ENCODE data around the gene TBC1D3D. TPM values are rescaled to one million over a fixed set of nuclear protein-coding genes. Genes with fewer than 3 reads are reported as not detected.
"Not testable (repeated sequence)": the region's sequence is repeated elsewhere in the genome, so short reads cannot be mapped to it uniquely, and the experiment has no call there.

The TBC1D3D gene
- total RNA-seq = 0.27 TPM in 1 of 3 replicates, not detected in the others
- long read RNA-seq = 0 reads

GRCh38 chr17:38003676-38004075 is at the start of gene TBC1D3D:
Gene TBC1D3D, plus strand, starts transcription at chr17:38003976. Its CDS starts 1,585 bp downstream, at chr17:38005561.
- not testable (repeated sequence) for H3K27me3 Mint-ChIP-seq (ENCODE audit: low read depth); H3K9me3 Mint-ChIP-seq (ENCODE audit: low read depth); H3K4me1 Mint-ChIP-seq (ENCODE audit: low read depth); DNase-seq (ENCODE audit: low spot score); H3K36me3 Mint-ChIP-seq (ENCODE audit: low read depth); H3K4me3 Mint-ChIP-seq (ENCODE audit: unreplicated experiment); H3K27ac Mint-ChIP-seq (ENCODE audit: unreplicated experiment)

GRCh38 chr17:37988960-37989359 is 14.8 kb upstream of the TBC1D3D start, which contains the start of gene TBC1D3L:
Gene TBC1D3L, minus strand, starts transcription at chr17:37989060. Its CDS starts 1,540 bp downstream, at chr17:37987520.
- not testable (repeated sequence) for H3K9me3 Mint-ChIP-seq (ENCODE audit: low read depth); DNase-seq (ENCODE audit: low spot score); H3K36me3 Mint-ChIP-seq (ENCODE audit: low read depth); H3K27ac Mint-ChIP-seq (ENCODE audit: unreplicated experiment); H3K27me3 Mint-ChIP-seq (ENCODE audit: low read depth); H3K4me3 Mint-ChIP-seq (ENCODE audit: unreplicated experiment); H3K4me1 Mint-ChIP-seq (ENCODE audit: low read depth)

Other genes with a start within 250 kb of the TBC1D3D start
- not detected in 3 replicates for gene TBC1D3K, start 79.6 kb upstream of the TBC1D3D start, total RNA-seq
- 16.6 to 20.0 TPM (median 19.6 TPM) in 3 replicates for gene TBC1D3L, start 14.9 kb upstream of the TBC1D3D start, total RNA-seq
- gene TBC1D3C, start 64.7 kb downstream of the TBC1D3D start, total RNA-seq = not detected in 3 replicates
- not detected in 3 replicates for gene TBC1D3E, start 124.0 kb downstream of the TBC1D3D start, total RNA-seq
- gene TBC1D3, start 188.6 kb downstream of the TBC1D3D start, total RNA-seq = not detected in 3 replicates